KMS-11 (cell line): ENCODE data around the gene DTYMK.

Experiments used
- H2AFZ ChIP-seq: fragments of 200-600 bp; sonication (generic); 2 replicates; pipeline ENCODE4 v1.6.1; 2016; ENCODE audit warnings: antibody characterized with exemption, mixed run types, low read depth
- H3K27ac ChIP-seq: fragments of 200-600 bp; sonication (generic); 2 replicates; pipeline ENCODE4 v1.6.1; 2016; ENCODE audit warnings: mild to moderate bottlenecking, mixed run types
- H3K27me3 ChIP-seq: fragments of 200-600 bp; sonication (generic); 2 replicates; pipeline ENCODE4 v1.6.1; 2017; ENCODE audit warnings: mild to moderate bottlenecking, low read depth, mixed run types, moderate library complexity; ENCODE audit not compliant: insufficient read depth
- H3K36me3 ChIP-seq: fragments of 200-600 bp; sonication (generic); 2 replicates; pipeline ENCODE4 v1.6.1; 2017; ENCODE audit warnings: mild to moderate bottlenecking, mixed run types; ENCODE audit not compliant: insufficient read depth
- H3K4me1 ChIP-seq: fragments of 200-600 bp; sonication (generic); 2 replicates; pipeline ENCODE4 v1.6.1; 2016; ENCODE audit warnings: mild to moderate bottlenecking, low read depth, mixed run types; ENCODE audit not compliant: poor library complexity, severe bottlenecking
- H3K4me2 ChIP-seq: fragments of 200-600 bp; sonication (generic); 2 replicates; pipeline ENCODE4 v1.7.0; 2016; ENCODE audit warnings: mild to moderate bottlenecking, mixed run types
- H3K4me3 ChIP-seq: fragments of 200-600 bp; sonication (generic); IDR thresholded peaks from 2 replicates; pipeline ENCODE4 v1.6.1; 2017; ENCODE audit warnings: low read depth, low read length, mixed read lengths; ENCODE audit not compliant: insufficient read depth
- H3K79me2 ChIP-seq: fragments of 200-600 bp; sonication (generic); 2 replicates; pipeline ENCODE4 v1.6.1; 2016; ENCODE audit warnings: low read depth, mixed run types; ENCODE audit not compliant: insufficient read depth
- H3K9ac ChIP-seq: fragments of 200-600 bp; sonication (generic); 2 replicates; pipeline ENCODE4 v1.6.1; 2016; ENCODE audit warnings: mild to moderate bottlenecking, mixed run types
- H4K20me1 ChIP-seq: fragments of 200-600 bp; sonication (generic); 2 replicates; pipeline ENCODE4 v1.6.1; 2016; ENCODE audit warnings: mild to moderate bottlenecking, mixed run types; ENCODE audit not compliant: insufficient read depth
- CTCF ChIP-seq: fragments of 200-600 bp; sonication (generic); conservative IDR thresholded peaks from 2 replicates; pipeline ENCODE4 v1.6.1; 2017; ENCODE audit warnings: low read depth, mild to moderate bottlenecking, antibody characterized with exemption, low read length, moderate library complexity, mixed read lengths

The DTYMK gene

GRCh38 chr2:241703032-241703604, 16.5 kb upstream of the DTYMK start:
- Histone ChIP-seq H3K79me2 (peaks cover 8% of the 10 kb centered on the region), H3K4me1 (peaks cover 12% of the 10 kb centered on the region), H3K36me3 (peaks cover 3% of the 10 kb centered on the region; the same call in 1 of the 2 replicates), H3K27ac (peak overlapping the region; percentile 20; the same call in 1 of the 2 replicates), H3K4me3 (no peak overlapping the region), H3K9ac (peak overlapping the region; percentile 58; the same call in 1 of the 2 replicates), H3K27me3 (no peaks in the 10 kb centered on the region), H4K20me1 (no peaks in the 10 kb centered on the region), H3K4me2 (peak overlapping the region; percentile 95), H2AFZ (0 out of 2 replicates have a peak overlapping the region, but pooled peaks have one; percentile 38)
- 0 out of 2 replicates have a peak, but pooled peaks have one; percentile 9 for TF ChIP-seq CTCF

- Histone ChIP-seq H3K4me1 (peaks cover 12% of the 10 kb centered on the region), H3K27me3 (no peaks in the 10 kb centered on the region), H3K9ac (peak overlapping the region; percentile 97), H3K79me2 (peaks cover 8% of the 10 kb centered on the region), H3K4me2 (peak overlapping the region; percentile 95), H3K27ac (peak overlapping the region; percentile 96), H4K20me1 (no peaks in the 10 kb centered on the region), H3K4me3 (no peak overlapping the region), H2AFZ (peak overlapping the region; percentile 38; the same call in 1 of the 2 replicates), H3K36me3 (peaks cover 3% of the 10 kb centered on the region; the same call in 1 of the 2 replicates)
- TF ChIP-seq CTCF: peak; percentile 38; the same call in 1 of the 2 replicates
Observed at GRCh38 chr2:241702155-241703031, 15.8 kb upstream of the DTYMK start.

DNA sequence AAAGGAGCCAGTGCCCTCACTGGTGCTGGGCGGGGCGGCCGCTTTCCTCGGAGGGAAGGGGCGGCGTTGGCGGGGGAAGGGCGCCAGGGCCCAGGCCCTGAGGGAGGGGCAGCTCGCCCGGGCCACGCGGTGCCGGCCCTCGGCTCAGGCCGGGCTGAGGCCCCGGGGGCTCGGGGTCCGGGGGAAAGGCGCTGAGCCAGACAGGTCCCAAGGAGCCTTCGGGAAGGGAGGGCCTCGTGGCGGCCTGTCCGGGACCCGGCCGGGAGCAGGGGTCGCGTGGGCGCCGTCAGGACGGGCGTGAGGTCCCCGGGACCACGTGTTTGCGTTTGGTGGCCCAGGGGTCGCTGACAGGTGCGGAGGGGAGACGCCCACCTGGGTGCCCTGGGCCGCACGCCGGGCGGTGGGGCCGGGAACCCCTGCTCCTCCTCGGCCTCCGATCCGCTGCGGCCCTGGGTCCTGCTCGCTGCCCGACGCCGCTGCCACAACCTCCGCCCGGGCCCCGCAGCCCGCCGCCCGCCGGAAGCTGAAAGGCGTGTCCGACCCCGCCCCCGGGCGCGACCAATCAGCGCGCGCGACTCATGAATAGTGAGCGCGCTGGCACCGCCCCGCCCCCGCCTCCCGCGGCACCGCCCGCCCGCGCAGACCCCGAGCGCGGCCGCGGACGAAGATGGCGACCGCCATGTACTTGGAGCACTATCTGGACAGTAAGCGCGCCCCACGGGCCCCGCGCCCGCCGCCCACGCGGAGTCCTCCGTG, 15.0 kb upstream of the DTYMK start, which contains the start of gene ING5:
TSS of gene ING5 (plus strand) at position 641 of the 756 bp plus-strand sequence. CDS start at position 668, 27 bp downstream.
- no peaks in the 10 kb centered on the region for H4K20me1 ChIP-seq
- no peaks in the 10 kb centered on the region for H3K27me3 ChIP-seq
- no peak within 1 kb of the TSS for H3K4me3 ChIP-seq
- H3K36me3 ChIP-seq: peaks cover 3% of the 10 kb centered on the region; the same call in 1 of the 2 replicates
- H3K4me1 ChIP-seq: peaks cover 12% of the 10 kb centered on the region
- H3K27ac ChIP-seq: peak within 1 kb of the TSS; percentile 96
- peak within 1 kb of the TSS; percentile 45 for H2AFZ ChIP-seq
- peak within 1 kb of the TSS; percentile 97 for H3K9ac ChIP-seq
- H3K4me2 ChIP-seq: peak within 1 kb of the TSS; percentile 95
- no peak; the same call in 1 of the 2 replicates for TF ChIP-seq CTCF
- peaks cover 8% of the 10 kb centered on the region for H3K79me2 ChIP-seq

DNA sequence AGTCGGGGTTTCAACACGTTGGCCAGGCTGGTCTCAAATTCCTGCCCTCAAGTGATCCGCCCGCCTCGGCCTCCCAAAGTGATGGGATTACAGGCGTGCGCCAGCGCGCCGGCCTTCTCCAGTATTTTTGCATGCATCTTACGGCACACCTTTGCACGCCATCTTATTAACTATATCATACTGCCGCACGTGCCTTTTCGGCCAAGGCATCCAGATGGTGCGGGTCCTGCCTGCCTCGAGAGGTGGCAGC, 14.5 kb upstream of the DTYMK start:
- H3K4me3 ChIP-seq: no peak overlapping the region
- no peaks in the 10 kb centered on the region for H4K20me1 ChIP-seq
- peaks cover 8% of the 10 kb centered on the region for H3K79me2 ChIP-seq
- no peaks in the 10 kb centered on the region for H3K27me3 ChIP-seq
- peak overlapping the region; percentile 96 for H3K27ac ChIP-seq
- H3K9ac ChIP-seq: peak overlapping the region; percentile 97
- peak overlapping the region; percentile 74 for H3K4me2 ChIP-seq
- H2AFZ ChIP-seq: peak overlapping the region; percentile 45; the same call in 1 of the 2 replicates
- peaks cover 12% of the 10 kb centered on the region for H3K4me1 ChIP-seq
- TF ChIP-seq CTCF: 0 out of 2 replicates have a peak, but pooled peaks have one; percentile 39
- H3K36me3 ChIP-seq: peaks cover 2% of the 10 kb centered on the region; the same call in 1 of the 2 replicates
